Measurements from ENCODE around the gene UBA6. TPM values are rescaled to one million over a fixed set of nuclear protein-coding genes. Genes with fewer than 3 reads are reported as not detected.

UBA6 gene
- total and polyA plus RNA-seq, 2 donors from 2014 or later, result 5.2 to 45.8 TPM

- Histone ChIP-seq H3K27ac (ENCODE audit: low read depth in 2 of 2, low read length in 2 of 2) (no peak overlapping the region), H3K4me3 (ENCODE audit: low read length in 3 of 3) (no peak overlapping the region), H3K27me3 (ENCODE audit: control insufficient read depth, insufficient read depth, low read length) (no peaks in the 10 kb centered on the region), H3K4me1 (ENCODE audit: control insufficient read depth in 2 of 3, insufficient read depth in 2 of 3, low read depth in 1 of 3, low read length in 3 of 3) (no peaks in the 10 kb centered on the region), H3K9me3 (ENCODE audit: control insufficient read depth in 2 of 3, insufficient read depth in 1 of 3, low read length in 3 of 3) (no peaks in the 10 kb centered on the region), H3K9ac (ENCODE audit: low read length in 3 of 3) (no peak overlapping the region), H3K36me3 (ENCODE audit: control insufficient read depth in 2 of 3, insufficient read depth in 3 of 3, low read length in 3 of 3) (peaks cover 7 to 19% (median 12%) of the 10 kb centered on the region in 3 donors)
- no peak for TF ChIP-seq CTCF (IDR thresholded peaks at IDR 0.05; ENCODE audit: borderline replicate concordance, extremely low read depth, insufficient read depth)
- intact Hi-C loops (cut with DNase I), result no loop called here
- DNase-seq (no peak), FAIRE-seq (no peak)
Measured at GRCh38 chr4:67668315-67668714, 32.6 kb downstream of the UBA6 start.

GRCh38 chr4:67660418-67660817, 40.5 kb downstream of the UBA6 start:
- Histone ChIP-seq H3K27me3 (ENCODE audit: control insufficient read depth, insufficient read depth, low read length) (no peaks in the 10 kb centered on the region), H3K27ac (ENCODE audit: low read depth in 2 of 2, low read length in 2 of 2) (no peak overlapping the region), H3K36me3 (ENCODE audit: control insufficient read depth in 2 of 3, insufficient read depth in 3 of 3, low read length in 3 of 3) (peaks cover 8 to 18% (median 14%) of the 10 kb centered on the region in 3 donors), H3K9me3 (ENCODE audit: control insufficient read depth in 2 of 3, insufficient read depth in 1 of 3, low read length in 3 of 3) (peaks cover 0 to 3% (median 0%) of the 10 kb centered on the region in 3 donors), H3K9ac (ENCODE audit: low read length in 3 of 3) (no peak overlapping the region), H3K4me3 (ENCODE audit: low read length in 3 of 3) (no peak overlapping the region), H3K4me1 (ENCODE audit: control insufficient read depth in 2 of 3, insufficient read depth in 2 of 3, low read depth in 1 of 3, low read length in 3 of 3) (no peaks in the 10 kb centered on the region)
- FAIRE-seq (no peak), DNase-seq (no peak)
- intact Hi-C loops (cut with DNase I), result no loop called here
- TF ChIP-seq CTCF (IDR thresholded peaks at IDR 0.05; ENCODE audit: borderline replicate concordance, extremely low read depth, insufficient read depth), result no peak

GRCh38 chr4:67659065-67659464, 41.9 kb downstream of the UBA6 start:
- peaks cover 8 to 18% (median 14%) of the 10 kb centered on the region in 3 donors for H3K36me3 ChIP-seq (ENCODE audit: control insufficient read depth in 2 of 3, insufficient read depth in 3 of 3, low read length in 3 of 3)
- no peaks in the 10 kb centered on the region for H3K27me3 ChIP-seq (ENCODE audit: control insufficient read depth, insufficient read depth, low read length)
- intact Hi-C loops (cut with DNase I), result no loop called here
- FAIRE-seq (no peak), DNase-seq (no peak)
- no peak overlapping the region for H3K4me3 ChIP-seq (ENCODE audit: low read length in 3 of 3)
- peaks cover 0 to 3% (median 0%) of the 10 kb centered on the region in 3 donors for H3K9me3 ChIP-seq (ENCODE audit: control insufficient read depth in 2 of 3, insufficient read depth in 1 of 3, low read length in 3 of 3)
- no peak for TF ChIP-seq CTCF (IDR thresholded peaks at IDR 0.05; ENCODE audit: borderline replicate concordance, extremely low read depth, insufficient read depth)
- no peaks in the 10 kb centered on the region for H3K4me1 ChIP-seq (ENCODE audit: control insufficient read depth in 2 of 3, insufficient read depth in 2 of 3, low read depth in 1 of 3, low read length in 3 of 3)
- H3K9ac ChIP-seq (ENCODE audit: low read length in 3 of 3), result no peak overlapping the region
- no peak overlapping the region for H3K27ac ChIP-seq (ENCODE audit: low read depth in 2 of 2, low read length in 2 of 2)

- Histone ChIP-seq H3K27ac (ENCODE audit: low read depth in 2 of 2, low read length in 2 of 2) (no peak overlapping the region), H3K36me3 (ENCODE audit: control insufficient read depth in 2 of 3, insufficient read depth in 3 of 3, low read length in 3 of 3) (peaks cover 8 to 18% (median 14%) of the 10 kb centered on the region in 3 donors), H3K9me3 (ENCODE audit: control insufficient read depth in 2 of 3, insufficient read depth in 1 of 3, low read length in 3 of 3) (peaks cover 0 to 3% (median 0%) of the 10 kb centered on the region in 3 donors), H3K4me3 (ENCODE audit: low read length in 3 of 3) (no peak overlapping the region), H3K9ac (ENCODE audit: low read length in 3 of 3) (no peak overlapping the region), H3K4me1 (ENCODE audit: control insufficient read depth in 2 of 3, insufficient read depth in 2 of 3, low read depth in 1 of 3, low read length in 3 of 3) (no peaks in the 10 kb centered on the region), H3K27me3 (ENCODE audit: control insufficient read depth, insufficient read depth, low read length) (no peaks in the 10 kb centered on the region)
- DNase-seq (no peak), FAIRE-seq (no peak)
- intact Hi-C loops (cut with DNase I), result no loop called here
- no peak for TF ChIP-seq CTCF (IDR thresholded peaks at IDR 0.05; ENCODE audit: borderline replicate concordance, extremely low read depth, insufficient read depth)
Measured at GRCh38 chr4:67658302-67658701, 42.7 kb downstream of the UBA6 start.

Measured in kidney (tissue), 14 donors.